ENCODE results near the gene TGFBI.

GRCh38 chr5:136042156-136042555 is 13.4 kb downstream of the TGFBI start:
- TF ChIP-seq CTCF (IDR thresholded peaks at IDR 0.05; ENCODE audit: borderline replicate concordance, extremely low read depth, low read length, poor library complexity, severe bottlenecking) (no peak), EZH2 (IDR thresholded peaks at IDR 0.05; ENCODE audit: borderline replicate concordance, low read depth, low read length, severe bottlenecking) (no peak)

Measured in DND-41 (cell line).